CD4-positive, alpha-beta T cell treated with Interferon gamma for 1 hour (primary cell): Measurements from ENCODE around the gene GPANK1.
A peak's percentile ranks its signal among the peaks of the same experiment; 100 is the strongest.

Experiments used
- DNase-seq: peaks from one replicate; pipeline ENCODE4 v3.0.0-alpha.2; 2020

The GPANK1 gene

DNA sequence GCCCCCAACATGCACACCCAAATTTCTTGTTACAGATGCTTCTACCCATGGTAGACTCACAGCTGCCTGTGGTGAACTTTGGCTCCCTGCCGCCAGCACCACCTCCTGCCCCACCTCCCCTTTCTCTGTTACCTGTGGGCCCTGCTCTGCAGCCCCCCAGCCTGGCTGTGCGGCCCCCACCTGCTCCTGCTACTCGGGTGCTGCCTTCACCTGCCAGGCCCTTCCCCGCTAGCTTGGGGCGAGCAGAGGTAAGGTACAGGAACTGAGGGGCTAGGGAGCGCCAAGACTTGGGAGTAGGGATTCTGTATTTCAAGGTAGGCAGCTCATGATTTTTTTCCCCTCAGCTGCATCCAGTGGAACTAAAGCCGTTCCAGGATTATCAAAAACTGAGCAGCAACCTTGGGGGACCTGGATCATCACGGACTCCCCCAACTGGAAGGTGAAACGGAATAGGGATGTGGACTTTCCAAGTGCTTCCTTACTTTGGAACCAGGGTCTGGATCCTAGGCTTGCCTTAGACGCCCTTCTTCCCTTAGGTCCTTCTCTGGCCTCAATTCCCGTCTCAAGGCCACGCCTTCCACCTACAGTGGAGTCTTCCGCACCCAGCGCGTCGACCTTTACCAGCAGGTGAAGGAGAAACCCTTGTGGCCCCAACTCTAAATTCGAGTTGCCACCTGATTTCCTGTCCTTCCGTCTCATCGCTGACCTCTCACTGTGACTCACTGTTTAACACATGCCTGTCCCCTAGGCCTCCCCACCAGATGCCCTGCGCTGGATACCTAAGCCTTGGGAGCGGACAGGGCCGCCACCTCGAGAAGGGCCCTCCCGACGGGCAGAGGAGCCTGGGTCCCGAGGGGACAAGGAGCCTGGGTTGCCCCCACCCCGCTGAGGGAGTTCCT is 27.9 kb downstream of the GPANK1 start:
- DNase-seq: no peak

DNA sequence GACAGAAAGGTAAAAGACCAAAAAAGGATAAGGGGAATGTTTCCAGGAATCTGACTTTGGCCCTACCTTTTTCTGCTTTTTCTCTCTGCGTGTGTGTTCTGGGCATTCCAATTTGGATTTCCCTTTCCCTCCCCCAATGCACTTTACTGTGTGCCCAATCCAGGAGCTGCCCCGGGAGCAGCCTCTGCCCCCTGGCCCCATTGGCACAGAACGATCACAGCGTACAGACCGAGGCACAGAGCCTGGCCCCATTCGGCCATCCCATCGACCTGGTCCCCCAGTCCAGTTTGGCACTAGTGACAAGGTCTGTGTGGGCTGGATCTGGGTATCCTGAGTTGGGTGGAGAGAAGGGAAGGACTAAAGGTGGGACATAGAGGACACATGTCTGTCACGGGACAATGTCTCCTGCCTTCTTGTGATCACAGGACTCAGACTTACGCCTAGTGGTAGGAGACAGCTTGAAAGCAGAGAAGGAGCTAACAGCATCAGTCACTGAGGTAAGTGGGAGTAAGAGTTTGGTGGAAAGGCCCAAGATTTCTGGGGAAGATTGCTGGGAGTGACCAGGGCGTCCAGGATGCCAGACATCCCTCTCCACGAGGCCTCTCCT is 29.7 kb downstream of the GPANK1 start:
- no peak for DNase-seq

GRCh38 chr6:31634131-31634530 is 30.7 kb downstream of the GPANK1 start:
- no peak for DNase-seq

GRCh38 chr6:31633447-31633846 is 31.4 kb downstream of the GPANK1 start:
- no peak for DNase-seq

DNA sequence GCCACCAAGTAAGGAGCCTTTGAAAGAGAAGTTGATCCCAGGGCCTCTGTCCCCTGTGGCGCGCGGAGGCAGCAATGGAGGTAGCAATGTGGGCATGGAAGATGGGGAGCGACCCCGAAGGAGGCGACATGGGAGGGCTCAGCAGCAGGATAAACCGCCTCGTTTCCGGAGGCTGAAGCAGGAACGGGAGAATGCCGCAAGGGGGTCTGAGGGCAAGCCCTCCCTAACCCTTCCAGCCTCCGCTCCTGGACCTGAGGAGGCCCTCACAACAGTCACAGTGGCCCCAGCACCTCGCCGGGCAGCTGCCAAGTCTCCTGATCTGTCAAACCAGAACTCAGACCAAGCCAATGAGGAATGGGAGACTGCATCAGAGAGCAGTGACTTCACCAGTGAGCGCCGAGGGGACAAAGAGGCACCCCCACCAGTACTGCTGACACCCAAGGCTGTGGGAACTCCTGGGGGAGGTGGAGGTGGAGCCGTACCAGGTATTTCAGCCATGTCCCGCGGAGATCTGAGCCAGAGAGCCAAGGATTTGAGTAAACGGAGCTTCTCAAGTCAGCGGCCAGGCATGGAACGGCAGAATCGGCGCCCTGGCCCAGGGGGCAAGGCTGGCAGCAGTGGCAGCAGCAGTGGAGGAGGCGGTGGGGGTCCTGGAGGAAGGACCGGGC is 32.4 kb downstream of the GPANK1 start:
- DNase-seq: no peak

DNA sequence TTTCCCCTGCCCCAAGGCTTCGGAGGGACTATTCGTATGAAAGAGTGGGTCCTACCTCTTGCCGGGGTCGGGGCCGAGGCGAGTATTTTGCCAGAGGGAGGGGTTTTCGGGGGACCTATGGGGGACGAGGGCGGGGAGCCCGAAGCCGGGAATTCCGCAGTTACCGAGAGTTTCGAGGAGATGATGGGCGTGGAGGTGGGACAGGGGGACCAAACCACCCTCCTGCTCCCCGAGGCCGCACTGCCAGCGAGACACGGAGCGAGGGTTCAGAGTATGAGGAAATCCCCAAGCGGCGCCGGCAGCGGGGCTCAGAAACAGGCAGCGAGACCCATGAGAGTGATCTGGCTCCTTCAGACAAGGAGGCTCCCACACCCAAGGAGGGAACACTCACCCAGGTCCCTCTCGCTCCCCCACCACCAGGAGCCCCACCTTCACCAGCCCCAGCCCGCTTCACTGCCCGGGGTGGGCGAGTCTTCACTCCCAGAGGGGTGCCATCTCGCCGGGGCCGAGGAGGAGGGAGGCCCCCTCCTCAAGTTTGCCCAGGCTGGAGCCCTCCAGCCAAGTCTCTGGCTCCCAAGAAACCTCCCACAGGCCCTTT is 33.0 kb downstream of the GPANK1 start:
- no peak for DNase-seq

DNA sequence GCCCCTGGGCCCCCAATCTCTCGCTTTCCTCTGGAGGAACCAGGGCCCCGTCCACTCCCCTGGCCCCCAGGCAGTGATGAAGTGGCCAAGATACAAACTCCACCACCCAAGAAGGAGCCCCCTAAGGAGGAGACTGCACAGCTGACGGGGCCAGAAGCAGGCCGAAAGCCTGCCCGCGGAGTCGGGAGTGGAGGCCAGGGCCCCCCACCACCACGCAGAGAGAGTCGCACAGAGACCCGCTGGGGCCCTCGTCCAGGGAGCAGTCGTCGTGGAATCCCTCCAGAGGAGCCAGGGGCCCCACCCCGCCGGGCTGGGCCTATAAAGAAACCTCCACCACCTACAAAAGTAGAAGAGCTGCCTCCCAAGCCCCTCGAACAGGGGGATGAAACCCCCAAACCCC is 33.6 kb downstream of the GPANK1 start:
- no peak for DNase-seq

GRCh38 chr6:31630177-31630934 is 34.4 kb downstream of the GPANK1 start:
- no peak for DNase-seq

- DNase-seq: no peak
Measured at GRCh38 chr6:31629014-31629413, 35.8 kb downstream of the GPANK1 start.

DNA sequence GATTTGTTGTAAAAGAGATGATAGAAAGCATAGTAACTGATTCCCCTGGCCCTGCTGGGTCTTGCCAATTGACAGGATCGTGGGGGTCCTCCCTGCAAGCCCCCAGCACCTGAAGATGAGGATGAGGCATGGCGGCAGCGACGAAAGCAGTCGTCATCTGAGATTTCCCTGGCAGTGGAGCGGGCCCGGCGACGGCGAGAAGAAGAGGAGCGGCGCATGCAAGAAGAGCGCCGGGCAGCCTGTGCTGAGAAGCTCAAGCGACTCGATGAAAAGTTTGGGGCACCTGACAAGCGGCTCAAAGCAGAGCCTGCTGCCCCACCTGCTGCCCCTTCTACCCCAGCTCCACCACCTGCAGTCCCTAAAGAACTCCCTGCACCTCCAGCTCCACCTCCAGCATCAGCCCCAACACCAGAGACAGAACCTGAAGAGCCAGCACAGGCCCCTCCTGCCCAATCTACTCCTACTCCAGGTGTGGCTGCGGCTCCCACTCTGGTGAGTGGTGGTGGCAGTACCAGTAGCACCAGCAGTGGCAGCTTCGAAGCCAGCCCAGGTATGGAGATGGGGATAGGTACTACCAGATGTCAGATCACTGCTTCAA is 37.0 kb downstream of the GPANK1 start:
- no peak for DNase-seq

DNA sequence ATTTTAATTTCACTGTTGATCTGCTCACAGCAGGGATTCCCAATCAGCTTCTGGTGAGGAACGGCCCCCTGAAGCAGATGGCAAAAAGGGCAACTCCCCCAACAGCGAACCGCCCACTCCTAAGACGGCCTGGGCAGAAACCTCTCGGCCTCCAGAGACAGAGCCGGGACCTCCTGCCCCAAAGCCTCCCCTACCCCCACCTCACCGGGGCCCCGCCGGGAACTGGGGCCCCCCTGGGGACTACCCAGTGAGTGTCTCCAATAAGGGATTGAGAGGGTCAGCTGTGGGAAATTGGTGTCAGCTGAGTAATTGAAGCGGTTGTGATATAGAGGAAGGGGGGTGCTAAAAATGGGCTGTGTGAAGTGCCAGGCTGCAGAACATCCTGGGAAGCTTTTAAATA is 37.8 kb downstream of the GPANK1 start:
- DNase-seq: no peak

DNA sequence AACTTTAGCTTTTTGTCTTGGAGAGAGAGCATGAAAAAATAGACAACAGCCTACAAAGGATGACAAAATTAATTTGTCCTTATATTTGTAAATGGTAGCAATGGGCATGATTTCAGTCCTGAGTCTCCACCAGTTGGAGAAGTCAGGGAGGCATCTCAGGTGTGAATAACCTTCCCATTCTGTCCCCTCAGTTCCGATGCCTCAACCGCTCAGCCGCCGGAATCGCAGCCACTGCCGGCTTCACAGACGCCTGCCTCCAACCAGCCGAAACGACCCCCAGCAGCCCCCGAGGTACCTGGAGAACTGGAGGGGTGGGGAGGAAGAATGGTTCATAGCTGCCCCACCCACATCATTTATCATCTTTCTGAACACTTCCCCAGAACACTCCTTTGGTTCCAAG is 40.7 kb downstream of the GPANK1 start:
- no peak for DNase-seq

DNA sequence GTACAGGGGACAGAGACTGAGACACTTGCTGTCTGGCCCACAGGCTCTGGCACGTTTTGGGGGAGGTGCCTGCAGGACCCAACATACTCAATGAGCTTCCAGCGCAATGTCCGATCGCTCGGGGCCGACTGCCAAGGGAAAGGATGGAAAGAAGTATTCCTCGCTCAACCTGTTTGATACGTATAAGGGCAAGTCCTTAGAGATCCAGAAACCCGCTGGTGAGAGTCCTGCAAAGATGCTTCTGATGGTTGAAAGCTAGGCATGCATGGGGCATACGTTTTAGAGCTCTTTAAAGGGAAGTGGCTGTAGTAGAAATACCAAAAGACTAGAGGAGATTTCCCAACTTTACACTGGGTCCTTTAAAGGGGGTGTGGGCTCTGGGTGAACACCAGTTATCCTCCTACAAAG is 42.1 kb downstream of the GPANK1 start:
- DNase-seq: no peak

DNA sequence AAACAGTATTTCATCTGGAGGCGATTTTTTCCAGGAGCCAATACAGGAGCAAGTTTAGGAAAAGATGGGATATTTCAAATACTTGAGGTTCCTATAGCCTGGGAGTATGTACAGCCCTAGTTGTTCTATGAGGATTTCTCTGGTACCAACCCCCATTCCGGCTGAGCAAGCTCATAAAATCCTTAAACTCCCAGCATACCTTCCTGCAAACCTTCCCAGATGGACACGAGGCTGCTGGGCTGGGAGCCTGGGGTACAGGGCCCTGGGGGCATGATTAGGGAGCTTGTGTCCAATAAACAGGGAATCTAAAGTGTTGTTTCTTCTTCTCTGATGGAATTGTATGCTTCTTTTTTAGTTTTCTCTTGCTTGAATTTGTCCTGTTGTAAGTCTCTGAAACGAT is 42.8 kb downstream of the GPANK1 start:
- DNase-seq: no peak

- DNase-seq: no peak
Measured at GRCh38 chr6:31621320-31621939, 43.4 kb downstream of the GPANK1 start.

- no peak for DNase-seq
Measured at GRCh38 chr6:31620586-31621319, 44.0 kb downstream of the GPANK1 start, which contains the start of gene PRRC2A. TSS of gene PRRC2A (plus strand) at chr6:31620715. CDS start at chr6:31622790, 2,075 bp downstream.

DNA sequence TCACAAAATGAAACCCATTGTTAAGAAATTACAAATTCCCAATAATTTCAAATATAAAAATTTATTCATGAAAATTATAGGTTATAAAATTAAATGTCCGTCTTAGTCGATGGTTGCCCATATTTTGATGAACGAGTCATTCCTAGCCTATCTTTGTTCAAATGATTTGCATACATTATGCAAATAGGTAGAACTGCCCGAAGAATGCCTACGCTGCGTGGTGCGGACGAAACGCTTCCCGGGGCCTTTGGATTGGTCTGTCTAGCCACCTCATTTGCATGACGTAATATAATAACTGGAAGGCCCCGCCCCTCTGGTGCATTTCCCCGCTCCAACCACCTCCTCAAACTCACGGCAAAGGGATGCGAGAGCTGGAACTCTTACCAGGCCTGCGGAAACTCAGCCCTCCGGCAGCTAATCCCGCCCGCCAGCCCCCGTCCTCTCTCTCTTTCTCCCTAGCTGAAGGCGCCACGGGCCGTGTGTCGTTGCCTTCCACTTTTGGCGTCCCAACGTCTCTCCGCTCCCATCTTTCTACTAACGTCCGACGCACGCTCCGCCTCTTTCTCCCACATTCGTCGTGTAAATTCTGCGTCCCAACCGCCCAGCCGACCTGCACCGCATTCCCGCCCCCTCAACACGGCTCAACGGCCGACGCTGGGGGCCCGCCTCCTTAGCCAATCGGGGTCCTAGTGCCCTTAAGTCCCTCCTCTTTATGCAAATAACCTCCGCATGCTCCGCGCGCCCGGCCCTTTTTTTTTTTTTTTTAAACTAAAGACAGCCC is 44.8 kb downstream of the GPANK1 start:
- DNase-seq: peak; percentile 99

DNA sequence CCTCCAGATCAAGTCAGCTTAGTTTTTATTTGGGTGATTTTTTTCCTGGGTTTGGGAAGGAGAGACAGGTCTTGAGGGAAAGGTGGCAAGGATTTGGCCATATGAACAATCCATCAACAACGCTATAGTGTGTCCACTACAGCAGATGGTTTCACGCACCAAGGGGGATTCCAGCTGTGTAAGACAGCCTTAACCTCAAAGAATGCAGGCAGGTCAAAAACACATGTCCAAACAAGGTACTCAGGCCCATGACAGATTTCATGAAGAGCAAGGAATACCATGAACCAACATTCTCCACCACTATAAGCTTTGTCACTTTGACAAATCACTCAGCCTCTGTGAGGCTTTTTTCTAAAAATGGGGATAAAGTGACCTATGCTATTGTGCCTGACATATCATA is 47.8 kb downstream of the GPANK1 start:
- DNase-seq: no peak

GRCh38 chr6:31615748-31616147 is 49.0 kb downstream of the GPANK1 start:
- peak; percentile 27 for DNase-seq
